Head of caudate nucleus (tissue), 42 donors: ENCODE data around the gene NT5DC4.

Experiments used
- DNase-seq, 42 donors: peaks; one replicate each; pipeline versions ENCODE4 v3.0.0 to v3.0.0-alpha.2; 2020 to 2021; ENCODE audit warnings: mixed read lengths in 7 of 42
- intact Hi-C: fragments of 100-400 bp; cut with DNase I; formaldehyde crosslinking; loops from one replicate; pipeline ENCODE4 v1.15.0; 2022

NT5DC4 gene

GRCh38 chr2:112720785-112721184, at the start of gene NT5DC4:
Gene NT5DC4 (plus strand): TSS chr2:112721020. CDS start chr2:112721080, 60 bp downstream.
- no peak for DNase-seq
- intact Hi-C loops: loop anchor here (5.0 to 10.0 kb wide), 2 partner anchors 96 to 133 kb away; no protein-coding TSS in a partner anchor

GRCh38 chr2:112671801-112672200, 49.0 kb upstream of the NT5DC4 start:
- intact Hi-C loops: no loop called here
- no peak for DNase-seq

- intact Hi-C loops: no loop called here
- no peak for DNase-seq
Measured at GRCh38 chr2:112673008-112673407, 47.8 kb upstream of the NT5DC4 start.

GRCh38 chr2:112674229-112674628, 46.6 kb upstream of the NT5DC4 start:
- DNase-seq: peak in 35 of 42 donors; percentile 21 to 71 (median 51)
- intact Hi-C loops: no loop called here

GRCh38 chr2:112679484-112679883, 41.3 kb upstream of the NT5DC4 start:
- peak in 20 of 42 donors; percentile 21 to 72 (median 40) for DNase-seq
- intact Hi-C loops: no loop called here

GRCh38 chr2:112680666-112681101, 40.1 kb upstream of the NT5DC4 start:
- intact Hi-C loops: no loop called here
- DNase-seq: no peak

GRCh38 chr2:112682101-112682500, 38.7 kb upstream of the NT5DC4 start:
- DNase-seq: no peak
- intact Hi-C loops: no loop called here

GRCh38 chr2:112683550-112684414, 37.0 kb upstream of the NT5DC4 start:
- no peak for DNase-seq
- intact Hi-C loops: no loop called here

GRCh38 chr2:112684415-112684775, 36.4 kb upstream of the NT5DC4 start:
- no peak for DNase-seq
- intact Hi-C loops: no loop called here

GRCh38 chr2:112685271-112685884, 35.4 kb upstream of the NT5DC4 start:
- intact Hi-C loops: no loop called here
- no peak for DNase-seq

- peak in 1 of 42 donors; percentile 5 for DNase-seq
Measured at GRCh38 chr2:112686348-112687217, 34.2 kb upstream of the NT5DC4 start.

GRCh38 chr2:112687522-112687921, 33.3 kb upstream of the NT5DC4 start:
- intact Hi-C loops: no loop called here

More at GRCh38 chr2:112686348-112687217, 34.2 kb upstream of the NT5DC4 start:
- intact Hi-C loops: no loop called here

GRCh38 chr2:112688086-112688880, 32.5 kb upstream of the NT5DC4 start:
- peak in 3 of 42 donors; percentile 4 to 29 (median 14) for DNase-seq
- intact Hi-C loops: no loop called here

More at GRCh38 chr2:112687522-112687921, 33.3 kb upstream of the NT5DC4 start:
- peak in 1 of 42 donors; percentile 1 for DNase-seq

GRCh38 chr2:112690853-112691401, 29.9 kb upstream of the NT5DC4 start:
- peak; percentile 38 to 83 (median 65) for DNase-seq
- intact Hi-C loops: no loop called here

- intact Hi-C loops: no loop called here
- DNase-seq: peak in 2 of 42 donors; percentile 5 to 17
Measured at GRCh38 chr2:112691881-112692281, 28.9 kb upstream of the NT5DC4 start.

- intact Hi-C loops: no loop called here
- peak in 8 of 42 donors; percentile 12 to 49 (median 30) for DNase-seq
Measured at GRCh38 chr2:112692495-112692911, 28.3 kb upstream of the NT5DC4 start.

- DNase-seq: peak in 3 of 42 donors; percentile 11 to 33 (median 21)
- intact Hi-C loops: no loop called here
Measured at GRCh38 chr2:112692918-112693317, 27.9 kb upstream of the NT5DC4 start.

GRCh38 chr2:112693596-112693995, 27.2 kb upstream of the NT5DC4 start:
- peak in 4 of 42 donors; percentile 9 to 34 (median 18) for DNase-seq
- intact Hi-C loops: no loop called here
